ENCODE measurements around the gene PTH1R.

DNA sequence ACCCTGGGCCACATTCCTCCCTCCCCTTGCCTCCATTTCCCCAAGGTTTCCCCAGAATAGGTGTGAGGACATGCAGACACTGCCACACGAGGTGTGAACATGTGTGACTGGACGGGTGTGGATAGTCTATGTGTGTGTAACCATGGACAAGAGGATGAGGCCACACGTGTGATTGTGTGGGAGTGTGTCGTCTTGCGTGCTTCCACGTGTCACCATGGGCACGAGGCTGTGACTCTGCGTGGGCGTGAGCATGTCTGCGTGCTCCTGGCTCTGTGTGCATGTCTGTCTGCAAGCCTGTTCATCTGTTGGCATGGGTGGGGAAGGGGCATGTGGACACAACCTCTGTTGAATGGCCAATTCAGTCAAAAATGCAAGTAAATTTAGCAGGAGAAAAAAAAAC is 8.1 kb upstream of the PTH1R start:
- TF ChIP-seq YY1 (IDR thresholded peaks at IDR 0.05; ENCODE audit: insufficient read depth, insufficient read length) (no peak), ZNF274 (IDR thresholded peaks at IDR 0.05; ENCODE audit: low read depth, low read length) (no peak)
